ENCODE data around the gene THRB. TPM values are rescaled to one million over a fixed set of nuclear protein-coding genes. Genes with fewer than 3 reads are reported as not detected.

THRB gene
- total and polyA plus RNA-seq, 9 of the 15 experiments (the other 6 are each of a cell fraction or from before 2014, with no cell fraction given): 1.7 to 14.9 (median 6.9) TPM

DNA sequence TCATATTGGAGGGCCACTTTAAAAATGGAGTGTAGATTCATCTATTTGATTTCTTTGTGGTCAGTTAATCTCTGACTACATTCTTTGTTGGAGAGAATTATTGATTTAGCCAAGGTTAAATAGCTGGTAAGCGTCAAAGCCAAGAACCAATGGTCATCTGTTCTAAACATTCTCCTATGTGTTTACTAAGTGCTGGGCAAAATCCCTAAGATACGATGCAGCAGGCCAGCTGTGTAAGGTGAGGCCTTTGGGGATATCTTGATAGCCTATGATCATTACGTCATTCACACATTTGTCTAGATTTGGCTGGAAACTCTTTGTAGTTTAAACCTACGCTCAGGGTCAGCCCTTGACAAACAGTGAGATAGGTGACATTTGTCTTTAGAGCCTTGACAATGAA lies 313.4 kb downstream of the THRB start (continued):
- TF ChIP-seq, protein P1, sequence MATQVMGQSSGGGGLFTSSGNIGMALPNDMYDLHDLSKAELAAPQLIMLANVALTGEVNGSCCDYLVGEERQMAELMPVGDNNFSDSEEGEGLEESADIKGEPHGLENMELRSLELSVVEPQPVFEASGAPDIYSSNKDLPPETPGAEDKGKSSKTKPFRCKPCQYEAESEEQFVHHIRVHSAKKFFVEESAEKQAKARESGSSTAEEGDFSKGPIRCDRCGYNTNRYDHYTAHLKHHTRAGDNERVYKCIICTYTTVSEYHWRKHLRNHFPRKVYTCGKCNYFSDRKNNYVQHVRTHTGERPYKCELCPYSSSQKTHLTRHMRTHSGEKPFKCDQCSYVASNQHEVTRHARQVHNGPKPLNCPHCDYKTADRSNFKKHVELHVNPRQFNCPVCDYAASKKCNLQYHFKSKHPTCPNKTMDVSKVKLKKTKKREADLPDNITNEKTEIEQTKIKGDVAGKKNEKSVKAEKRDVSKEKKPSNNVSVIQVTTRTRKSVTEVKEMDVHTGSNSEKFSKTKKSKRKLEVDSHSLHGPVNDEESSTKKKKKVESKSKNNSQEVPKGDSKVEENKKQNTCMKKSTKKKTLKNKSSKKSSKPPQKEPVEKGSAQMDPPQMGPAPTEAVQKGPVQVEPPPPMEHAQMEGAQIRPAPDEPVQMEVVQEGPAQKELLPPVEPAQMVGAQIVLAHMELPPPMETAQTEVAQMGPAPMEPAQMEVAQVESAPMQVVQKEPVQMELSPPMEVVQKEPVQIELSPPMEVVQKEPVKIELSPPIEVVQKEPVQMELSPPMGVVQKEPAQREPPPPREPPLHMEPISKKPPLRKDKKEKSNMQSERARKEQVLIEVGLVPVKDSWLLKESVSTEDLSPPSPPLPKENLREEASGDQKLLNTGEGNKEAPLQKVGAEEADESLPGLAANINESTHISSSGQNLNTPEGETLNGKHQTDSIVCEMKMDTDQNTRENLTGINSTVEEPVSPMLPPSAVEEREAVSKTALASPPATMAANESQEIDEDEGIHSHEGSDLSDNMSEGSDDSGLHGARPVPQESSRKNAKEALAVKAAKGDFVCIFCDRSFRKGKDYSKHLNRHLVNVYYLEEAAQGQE (IDR thresholded peaks at IDR 0.05; ENCODE audit: borderline replicate concordance): no peak
- TF ChIP-seq, protein P1 (CRISPR knock-in tag; IDR thresholded peaks at IDR 0.05; ENCODE audit: low read depth): no peak

DNA sequence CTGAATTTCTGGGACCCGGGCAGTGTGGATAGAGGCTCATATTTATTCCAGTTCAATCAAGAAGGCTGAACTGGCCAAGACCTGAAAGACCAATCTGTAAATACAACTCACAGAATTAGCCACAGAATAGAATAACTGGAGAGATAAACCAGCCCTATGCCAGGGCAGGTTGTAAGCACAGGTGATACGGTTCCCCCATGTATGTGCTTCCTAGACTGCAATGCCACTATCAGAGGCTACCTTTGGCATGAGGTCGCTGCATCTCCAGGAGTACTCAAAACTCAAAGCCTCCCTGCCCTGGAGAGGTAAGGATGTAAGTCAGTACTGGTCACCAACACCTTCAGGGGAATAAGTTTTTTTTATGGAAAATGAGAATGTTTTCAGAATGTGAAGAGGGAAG lies 314.0 kb downstream of the THRB start:
- H3K9me1 ChIP-seq (ENCODE audit: control insufficient read depth, insufficient read depth, low read length): no peaks in the 10 kb centered on the region
- ChIA-PET CTCF (ENCODE audit: low intra/inter-chr PET ratio) (no interaction called here), POLR2A (interaction anchor here (0.6 to 0.7 kb wide), 2 partner anchors 10 to 264 kb away, joined by 3 read pairs; partner anchors contain the start of genes NKIRAS1 and RPL15)
- whole genome bisulfite sequencing (ENCODE audit: insufficient coverage, low coverage, missing lambda C conversion rate): 41% methylated on average over 3 of the region's 3 CpGs
- H3K9me3 ChIP-seq (replicated peaks; ENCODE audit: control insufficient read depth, insufficient read depth, low read depth, low read length): no peaks in the 10 kb centered on the region
- TF ChIP-seq, protein P2, sequence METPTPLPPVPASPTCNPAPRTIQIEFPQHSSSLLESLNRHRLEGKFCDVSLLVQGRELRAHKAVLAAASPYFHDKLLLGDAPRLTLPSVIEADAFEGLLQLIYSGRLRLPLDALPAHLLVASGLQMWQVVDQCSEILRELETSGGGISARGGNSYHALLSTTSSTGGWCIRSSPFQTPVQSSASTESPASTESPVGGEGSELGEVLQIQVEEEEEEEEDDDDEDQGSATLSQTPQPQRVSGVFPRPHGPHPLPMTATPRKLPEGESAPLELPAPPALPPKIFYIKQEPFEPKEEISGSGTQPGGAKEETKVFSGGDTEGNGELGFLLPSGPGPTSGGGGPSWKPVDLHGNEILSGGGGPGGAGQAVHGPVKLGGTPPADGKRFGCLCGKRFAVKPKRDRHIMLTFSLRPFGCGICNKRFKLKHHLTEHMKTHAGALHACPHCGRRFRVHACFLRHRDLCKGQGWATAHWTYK (CRISPR knock-in tag; IDR thresholded peaks at IDR 0.05): no peak
- TF ChIP-seq ZNF165 (CRISPR knock-in tag; IDR thresholded peaks at IDR 0.05; ENCODE audit: borderline replicate concordance) (no peak), MTA1 (IDR thresholded peaks at IDR 0.05; ENCODE audit: borderline replicate concordance) (no peak), ARID1B (IDR thresholded peaks at IDR 0.05) (no peak), ZNF57 (CRISPR knock-in tag; IDR thresholded peaks at IDR 0.05) (no peak), LARP7 (IDR thresholded peaks at IDR 0.05) (no peak), ZNF316 (IDR thresholded peaks at IDR 0.05) (no peak)
- TF ChIP-seq, protein P3, sequence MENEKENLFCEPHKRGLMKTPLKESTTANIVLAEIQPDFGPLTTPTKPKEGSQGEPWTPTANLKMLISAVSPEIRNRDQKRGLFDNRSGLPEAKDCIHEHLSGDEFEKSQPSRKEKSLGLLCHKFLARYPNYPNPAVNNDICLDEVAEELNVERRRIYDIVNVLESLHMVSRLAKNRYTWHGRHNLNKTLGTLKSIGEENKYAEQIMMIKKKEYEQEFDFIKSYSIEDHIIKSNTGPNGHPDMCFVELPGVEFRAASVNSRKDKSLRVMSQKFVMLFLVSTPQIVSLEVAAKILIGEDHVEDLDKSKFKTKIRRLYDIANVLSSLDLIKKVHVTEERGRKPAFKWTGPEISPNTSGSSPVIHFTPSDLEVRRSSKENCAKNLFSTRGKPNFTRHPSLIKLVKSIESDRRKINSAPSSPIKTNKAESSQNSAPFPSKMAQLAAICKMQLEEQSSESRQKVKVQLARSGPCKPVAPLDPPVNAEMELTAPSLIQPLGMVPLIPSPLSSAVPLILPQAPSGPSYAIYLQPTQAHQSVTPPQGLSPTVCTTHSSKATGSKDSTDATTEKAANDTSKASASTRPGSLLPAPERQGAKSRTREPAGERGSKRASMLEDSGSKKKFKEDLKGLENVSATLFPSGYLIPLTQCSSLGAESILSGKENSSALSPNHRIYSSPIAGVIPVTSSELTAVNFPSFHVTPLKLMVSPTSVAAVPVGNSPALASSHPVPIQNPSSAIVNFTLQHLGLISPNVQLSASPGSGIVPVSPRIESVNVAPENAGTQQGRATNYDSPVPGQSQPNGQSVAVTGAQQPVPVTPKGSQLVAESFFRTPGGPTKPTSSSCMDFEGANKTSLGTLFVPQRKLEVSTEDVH (IDR thresholded peaks at IDR 0.05; ENCODE audit: low read depth, partially characterized antibody): no peak
- no peak for ATAC-seq
- H2AFZ ChIP-seq (ENCODE audit: low read depth, low read length): no peak overlapping the region
- H3K4me1 ChIP-seq (replicated peaks in 1 of 2; ENCODE audit: control insufficient read depth in 2 of 2, insufficient read depth in 2 of 2, low read length in 2 of 2): peaks cover 2 to 3% of the 10 kb centered on the region in 2 experiments; a peak in 3 of 5 replicates
- H3K27ac ChIP-seq (ENCODE audit: extremely low read depth, low read depth, low read length): no peak overlapping the region
- H3K4me2 ChIP-seq (ENCODE audit: insufficient read depth, low read length): no peak overlapping the region
- no peaks in the 10 kb centered on the region for H4K20me1 ChIP-seq (replicated peaks; ENCODE audit: control insufficient read depth, insufficient read depth, low read length)
- FAIRE-seq: no peak
- H3K79me2 ChIP-seq (ENCODE audit: control insufficient read depth, insufficient read depth, low read length): no peaks in the 10 kb centered on the region
- intact Hi-C loops (cut with micrococcal nuclease) (no loop called here), in situ Hi-C loops (cut with MboI) (no loop called here)
- no peaks in the 10 kb centered on the region for H3K36me3 ChIP-seq (ENCODE audit: control insufficient read depth, insufficient read depth, low read length)
- no peak overlapping the region for H3K9ac ChIP-seq (ENCODE audit: insufficient read depth in 1 of 2, low read depth in 2 of 2, low read length in 2 of 2)
- no peak for DNase-seq (ENCODE audit: extremely low read depth in 1 of 4, low spot score in 3 of 4)
- H3K4me3 ChIP-seq: no peak overlapping the region
- BruUV-seq (replicated peaks): no TSS peak
- no peaks in the 10 kb centered on the region for H3K27me3 ChIP-seq (ENCODE audit: control insufficient read depth in 2 of 2, insufficient read depth in 2 of 2, low read length in 2 of 2)

Measured in K562 (cell line).